G401.6 (cell line): ENCODE data around the gene BCAS2.
A peak's percentile ranks its signal among the peaks of the same experiment; 100 is the strongest.

ENCODE experiments used
- FAIRE-seq: peaks from 2 replicates; lab custom pipeline; 2012; peaks lifted over from hg19 to GRCh38; lab: Jason Lieb, UNC

BCAS2 gene

GRCh38 chr1:114558544-114558943 lies 22.9 kb downstream of the BCAS2 start:
- peak; percentile 78 for FAIRE-seq

- FAIRE-seq = no peak
Observed at GRCh38 chr1:114554577-114554976, 26.8 kb downstream of the BCAS2 start.

- no peak for FAIRE-seq
Observed at GRCh38 chr1:114552106-114552639, 29.2 kb downstream of the BCAS2 start.

GRCh38 chr1:114551400-114551799 lies 30.0 kb downstream of the BCAS2 start:
- no peak for FAIRE-seq

- FAIRE-seq = no peak
Observed at GRCh38 chr1:114550336-114550735, 31.1 kb downstream of the BCAS2 start.

GRCh38 chr1:114549137-114549536 lies 32.3 kb downstream of the BCAS2 start:
- FAIRE-seq = no peak

GRCh38 chr1:114547076-114547475 lies 34.3 kb downstream of the BCAS2 start:
- FAIRE-seq = no peak

GRCh38 chr1:114545796-114546195 lies 35.6 kb downstream of the BCAS2 start:
- FAIRE-seq = no peak

GRCh38 chr1:114545315-114545714 lies 36.1 kb downstream of the BCAS2 start:
- FAIRE-seq = no peak

GRCh38 chr1:114540821-114541220 lies 40.6 kb downstream of the BCAS2 start:
- FAIRE-seq = no peak

GRCh38 chr1:114540272-114540671 lies 41.1 kb downstream of the BCAS2 start:
- FAIRE-seq = no peak

GRCh38 chr1:114536043-114536442 lies 45.4 kb downstream of the BCAS2 start:
- no peak for FAIRE-seq

GRCh38 chr1:114535401-114535800 lies 46.0 kb downstream of the BCAS2 start:
- FAIRE-seq = no peak

- no peak for FAIRE-seq
Observed at GRCh38 chr1:114531094-114531493, 50.3 kb downstream of the BCAS2 start.

GRCh38 chr1:114530224-114530623 lies 51.2 kb downstream of the BCAS2 start:
- no peak for FAIRE-seq

GRCh38 chr1:114524944-114525343 lies 56.5 kb downstream of the BCAS2 start:
- FAIRE-seq = no peak

- FAIRE-seq = no peak
Observed at GRCh38 chr1:114522264-114522575, 59.2 kb downstream of the BCAS2 start.

- FAIRE-seq = no peak
Observed at GRCh38 chr1:114521396-114522263, 59.8 kb downstream of the BCAS2 start.
